HG03039 (cell line): Measurements from ENCODE around the gene PLAC8.
A peak's percentile ranks its signal among the peaks of the same experiment; 100 is the strongest.
"Not testable (repeated sequence)": the region's sequence is repeated elsewhere in the genome, so short reads cannot be mapped to it uniquely, and the experiment has no call there.

ENCODE experiments used
- ATAC-seq: cut with Tn5 transposase; IDR thresholded peaks from one replicate; pipeline ENCODE4 v1.9.1; 2021; ENCODE audit warnings: mild to moderate bottlenecking, moderate library complexity; ENCODE audit not compliant: unreplicated experiment

Gene PLAC8

DNA sequence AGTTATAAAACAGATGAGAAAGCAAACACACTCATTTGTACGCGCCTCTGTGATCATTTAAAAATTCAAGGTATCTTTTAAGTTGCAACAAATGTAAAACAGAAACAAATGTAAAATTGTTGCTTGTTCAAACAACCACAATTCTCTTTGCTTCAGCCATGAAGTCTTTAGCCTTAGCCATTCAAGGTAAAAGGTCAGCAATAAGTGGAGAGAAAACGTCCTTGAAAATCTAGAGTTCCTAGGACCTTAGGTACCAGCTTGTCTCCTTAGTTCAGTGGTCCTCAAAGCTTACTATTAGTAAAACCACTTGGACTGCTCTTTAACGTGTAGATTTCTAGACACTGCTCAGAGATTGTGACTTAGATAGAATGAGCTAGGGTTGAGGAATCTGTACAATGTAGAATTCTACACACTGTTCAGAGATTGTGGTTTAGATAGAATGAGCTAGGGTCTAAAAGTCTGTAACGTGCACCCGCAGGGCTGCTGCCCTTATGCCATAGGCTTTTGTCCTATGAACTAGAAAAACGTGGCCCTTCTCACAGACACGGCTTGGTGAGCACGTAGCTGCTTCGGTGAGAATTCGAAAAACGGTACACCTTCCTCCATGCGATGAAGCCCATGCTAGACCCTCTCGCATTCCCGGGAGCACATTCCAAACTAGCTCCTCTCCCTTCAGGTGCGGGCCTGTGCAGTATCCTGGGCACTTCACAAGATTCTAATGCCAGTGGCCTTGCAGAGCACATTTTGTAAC, 1.7 kb downstream of the PLAC8 start:
- no peak for ATAC-seq

DNA sequence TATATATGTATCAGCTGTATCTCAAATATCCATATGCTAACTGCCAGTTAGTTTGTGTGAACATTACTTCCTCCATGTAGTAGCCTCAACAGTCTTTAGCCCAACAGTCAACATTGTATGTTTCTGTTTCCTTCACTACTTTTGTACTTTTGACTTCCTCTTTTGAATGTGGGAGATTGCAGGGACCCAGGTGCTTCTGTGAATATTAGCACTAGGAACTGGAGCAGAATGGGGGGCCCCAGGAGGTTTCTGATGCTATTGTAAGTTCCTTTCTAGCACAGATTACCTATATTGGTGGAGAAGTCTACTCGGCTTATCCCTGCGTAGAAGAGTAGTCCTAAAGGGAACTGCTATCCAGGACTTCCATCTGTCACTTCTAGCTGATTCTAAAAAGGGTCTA, 2.3 kb downstream of the PLAC8 start:
- ATAC-seq = no peak

DNA sequence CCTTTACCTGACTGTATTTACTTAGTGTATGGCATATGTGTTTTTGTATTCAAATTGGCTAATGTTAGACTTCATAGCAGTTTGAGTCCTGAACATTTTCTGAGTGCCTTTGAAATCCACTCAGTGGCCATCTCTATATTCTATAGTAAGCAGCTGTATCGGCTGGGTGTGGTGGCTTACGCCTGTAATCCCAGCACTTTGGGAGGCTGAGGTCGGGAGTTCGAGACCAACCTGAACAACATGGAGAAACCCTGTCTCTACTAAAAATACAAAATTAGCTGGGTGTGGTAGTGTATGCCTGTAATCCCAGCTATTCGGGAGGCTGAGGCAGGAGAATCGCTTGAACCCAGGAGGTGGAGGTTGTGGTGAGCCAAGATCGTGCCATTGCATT, 2.8 kb downstream of the PLAC8 start:
- not testable (repeated sequence) for ATAC-seq

DNA sequence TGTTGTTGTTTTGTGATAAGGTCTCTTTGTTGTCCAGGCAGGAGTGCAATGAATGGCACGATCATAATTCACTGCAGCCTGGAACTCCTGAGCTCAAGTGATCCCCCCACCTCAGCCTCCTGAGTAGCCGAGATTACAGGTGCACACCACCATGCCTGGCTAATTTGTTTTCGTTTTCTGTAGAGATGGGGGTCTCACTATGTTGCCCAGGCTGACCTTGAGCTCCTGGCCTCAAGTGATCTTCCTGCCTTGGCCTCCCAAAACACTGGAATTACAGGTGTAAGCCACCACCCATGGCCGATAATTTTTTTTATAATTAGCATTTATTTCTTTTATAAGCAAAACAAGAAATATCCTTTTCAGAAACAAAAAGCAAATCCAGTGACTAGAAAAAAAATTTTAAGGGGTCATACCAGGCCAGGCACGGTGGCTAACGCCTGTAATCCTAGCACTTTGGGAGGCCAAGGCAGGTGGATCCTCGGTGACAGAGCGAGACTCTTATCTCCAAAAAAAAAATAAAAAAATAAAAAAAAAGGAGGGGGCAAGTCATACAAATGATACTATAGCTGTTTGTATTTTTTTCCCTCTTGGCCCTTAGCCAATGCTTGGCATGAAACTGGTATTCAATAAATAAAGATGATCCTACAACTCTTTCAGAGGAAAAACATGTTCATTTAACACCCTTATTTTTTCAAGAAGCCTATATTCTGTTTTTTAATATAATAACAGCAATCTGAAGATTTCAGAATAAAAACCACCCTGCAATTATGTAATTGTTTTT, 3.4 kb downstream of the PLAC8 start:
- ATAC-seq = no peak

DNA sequence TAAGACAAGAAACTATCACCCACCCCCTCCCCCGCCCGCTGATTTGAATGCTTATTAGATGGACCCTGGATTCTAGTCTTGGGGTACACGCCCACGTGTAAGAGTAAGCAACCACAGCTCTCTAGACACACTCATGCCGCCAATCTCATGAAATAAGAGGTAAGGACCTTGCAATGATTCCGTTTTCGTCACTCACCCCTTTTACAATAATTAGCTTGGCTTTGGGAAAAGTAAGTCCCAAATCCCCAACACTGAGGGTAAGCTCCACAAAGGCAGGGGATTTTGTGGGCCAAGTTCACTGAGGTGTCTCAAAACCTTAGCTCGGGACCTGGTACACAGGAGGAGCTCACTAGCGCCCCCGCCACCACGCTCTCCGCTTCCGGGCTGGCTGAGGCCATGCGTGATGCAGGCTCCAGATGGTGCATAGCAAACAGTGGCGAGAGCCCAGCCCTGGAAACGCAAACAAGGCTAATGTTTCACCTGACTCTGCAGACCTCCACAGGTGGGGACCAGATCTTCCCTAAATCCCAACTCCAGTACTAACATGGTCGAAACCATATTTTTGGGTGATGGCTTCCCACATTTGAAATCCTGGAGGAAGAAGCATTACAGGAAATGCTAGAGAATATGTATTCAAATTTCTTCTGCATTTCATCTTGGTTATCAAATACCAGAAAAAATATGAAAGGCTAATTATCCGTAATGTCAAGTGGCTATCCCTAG, 4.1 kb downstream of the PLAC8 start:
- ATAC-seq = peak; percentile 78

DNA sequence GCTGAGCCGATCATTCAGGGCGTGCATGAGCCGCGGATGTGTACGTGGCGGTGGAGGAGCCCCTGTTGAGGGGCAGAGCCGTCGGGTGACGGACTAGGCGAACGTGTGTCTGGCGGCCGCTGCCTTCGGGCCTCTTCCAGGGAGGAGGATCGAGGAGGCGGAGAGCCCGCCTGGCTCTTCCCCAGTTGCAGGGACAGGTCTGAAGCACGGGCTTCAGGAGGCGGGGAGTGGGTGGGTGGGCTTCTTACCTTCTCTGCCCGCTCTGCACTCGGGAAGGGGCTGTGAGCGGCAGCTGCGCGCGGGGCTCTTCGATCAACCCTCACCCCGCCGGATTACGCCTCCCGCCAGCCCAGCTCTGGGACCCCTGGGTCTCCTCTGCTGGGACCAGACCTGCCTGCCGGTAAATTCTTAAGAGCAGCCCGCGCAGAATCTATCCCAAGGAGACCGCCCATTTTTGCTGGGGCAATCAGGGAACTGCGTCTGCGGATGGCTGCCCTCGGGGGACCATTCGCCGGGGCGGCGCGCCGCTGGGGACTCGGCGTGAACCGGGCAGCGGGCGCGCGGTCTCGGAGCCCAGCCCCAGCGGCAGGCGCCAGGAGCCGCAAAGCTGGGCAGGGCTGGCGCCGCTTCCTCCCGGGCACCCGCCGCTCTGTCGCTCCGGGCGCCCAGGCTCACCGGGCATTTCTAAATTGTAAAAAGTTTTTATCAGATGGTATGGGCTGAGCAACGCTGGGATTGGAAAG, 4.9 kb downstream of the PLAC8 start:
- ATAC-seq = peak; percentile 29

DNA sequence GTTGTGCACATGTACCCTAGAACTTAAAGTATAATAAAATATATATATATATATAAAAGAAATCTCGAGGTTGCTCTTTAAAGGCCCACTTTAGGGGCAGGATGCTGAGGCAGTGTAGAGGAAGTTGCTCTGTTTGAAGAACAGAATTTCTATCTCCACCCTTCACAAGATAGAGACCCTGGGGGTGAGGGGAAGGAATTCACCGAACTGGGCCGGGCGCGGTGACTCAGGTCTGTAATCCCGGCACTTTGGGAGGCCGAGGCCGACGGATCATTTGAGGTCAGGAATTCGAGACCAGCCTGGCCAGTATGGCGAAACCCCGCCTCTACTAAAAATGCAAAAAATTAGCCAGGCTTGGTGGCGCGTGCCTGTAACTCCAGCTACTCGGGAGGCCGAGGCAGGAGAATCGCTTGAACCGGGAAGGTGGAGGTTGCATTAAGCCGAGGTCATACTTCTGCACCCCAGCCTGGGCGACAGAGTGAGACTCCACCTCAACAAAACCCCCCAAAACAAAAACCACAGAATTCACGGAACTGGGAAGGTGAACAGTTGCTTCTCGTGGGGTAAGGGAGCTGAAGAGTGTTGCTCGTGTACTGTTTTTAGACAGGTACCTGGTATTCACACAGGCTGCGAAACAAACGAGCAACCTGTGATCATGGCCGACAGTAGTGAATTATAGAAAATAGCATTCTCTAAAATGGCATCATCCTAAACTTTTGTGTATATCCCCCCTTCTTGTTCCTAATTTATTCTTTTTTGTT, 6.2 kb downstream of the PLAC8 start:
- no peak for ATAC-seq

DNA sequence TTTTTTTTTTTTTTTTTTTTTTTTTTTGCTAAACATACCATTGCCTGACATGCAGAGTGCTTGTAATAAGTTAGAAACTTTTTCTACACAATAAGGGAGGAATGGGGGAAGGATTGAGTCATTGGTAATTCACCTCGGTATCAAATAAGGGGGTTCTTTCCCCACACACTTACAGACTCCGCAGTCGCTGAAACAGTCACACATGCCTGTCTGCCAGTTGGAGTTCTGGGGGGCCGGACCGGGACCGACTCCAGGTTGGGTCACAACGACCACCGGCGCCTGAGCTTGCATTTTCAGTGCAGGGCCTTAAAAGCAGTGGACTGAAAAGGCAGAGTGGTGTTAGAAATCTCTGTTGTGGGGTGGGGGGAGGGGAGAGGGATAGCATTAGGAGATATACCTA, 6.9 kb downstream of the PLAC8 start:
- no peak for ATAC-seq

DNA sequence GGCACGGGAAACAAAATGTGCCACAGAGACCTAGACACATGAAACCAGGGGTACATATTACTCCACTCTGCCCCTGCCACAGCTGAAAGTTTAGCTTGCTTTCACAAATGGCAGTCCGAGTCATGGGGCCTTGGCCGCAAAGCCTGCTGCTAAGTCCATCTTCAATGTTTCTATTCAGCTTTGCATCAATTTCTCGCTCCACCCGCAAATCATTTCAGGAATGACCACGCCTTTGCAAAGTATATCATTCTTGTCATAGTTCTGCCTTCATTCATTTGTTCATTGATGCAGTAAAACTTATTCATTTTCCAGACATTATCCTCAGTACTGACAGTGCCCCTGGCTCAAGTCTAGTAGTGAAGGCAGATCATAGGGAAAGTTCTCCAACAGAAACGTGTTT, 9.5 kb downstream of the PLAC8 start:
- no peak for ATAC-seq

DNA sequence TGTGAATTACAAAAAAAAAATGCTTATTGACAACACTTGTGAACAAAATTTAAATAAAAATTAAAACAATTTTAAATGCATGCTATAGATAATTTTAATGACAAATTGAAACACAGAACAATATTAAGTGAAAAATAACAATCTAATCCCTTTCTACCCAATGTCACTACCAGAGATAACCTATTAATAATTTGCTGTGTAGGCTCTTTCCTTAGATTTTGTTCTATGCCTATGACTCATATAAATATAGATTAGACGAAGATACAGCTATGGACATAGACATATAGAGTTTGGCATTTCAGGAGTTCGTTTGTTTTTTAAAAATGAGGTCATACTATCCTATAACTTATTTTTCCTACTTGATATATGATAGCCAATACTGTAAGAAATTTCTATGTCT, 18.1 kb downstream of the PLAC8 start:
- no peak for ATAC-seq

DNA sequence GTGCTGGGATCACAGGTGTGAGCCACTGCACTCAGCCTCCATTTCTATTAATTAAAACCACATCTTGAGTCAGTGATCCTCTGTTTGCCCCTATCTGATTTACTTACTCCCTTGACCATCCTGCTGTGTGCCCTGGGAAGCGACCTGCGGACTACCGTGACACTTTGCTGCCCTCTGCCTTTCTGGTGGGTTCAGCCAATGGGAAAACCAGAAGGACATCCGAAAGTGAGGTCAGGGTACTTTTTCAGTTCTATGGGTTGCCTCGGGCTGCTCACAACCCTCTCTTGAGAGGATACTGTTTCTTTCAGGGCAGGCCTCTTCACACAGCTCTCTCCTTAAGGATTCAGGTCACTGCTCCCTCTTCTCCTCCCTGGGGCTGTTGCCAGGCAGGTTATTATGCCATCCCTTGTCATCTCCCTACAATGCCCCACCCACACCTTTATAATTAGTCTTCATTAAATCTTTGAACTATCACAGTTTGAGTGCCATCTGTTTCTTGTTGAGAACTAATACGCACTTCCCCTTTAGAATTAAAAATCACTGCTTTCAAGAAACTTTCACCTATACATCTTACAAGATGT, 21.4 kb downstream of the PLAC8 start:
- ATAC-seq = no peak

DNA sequence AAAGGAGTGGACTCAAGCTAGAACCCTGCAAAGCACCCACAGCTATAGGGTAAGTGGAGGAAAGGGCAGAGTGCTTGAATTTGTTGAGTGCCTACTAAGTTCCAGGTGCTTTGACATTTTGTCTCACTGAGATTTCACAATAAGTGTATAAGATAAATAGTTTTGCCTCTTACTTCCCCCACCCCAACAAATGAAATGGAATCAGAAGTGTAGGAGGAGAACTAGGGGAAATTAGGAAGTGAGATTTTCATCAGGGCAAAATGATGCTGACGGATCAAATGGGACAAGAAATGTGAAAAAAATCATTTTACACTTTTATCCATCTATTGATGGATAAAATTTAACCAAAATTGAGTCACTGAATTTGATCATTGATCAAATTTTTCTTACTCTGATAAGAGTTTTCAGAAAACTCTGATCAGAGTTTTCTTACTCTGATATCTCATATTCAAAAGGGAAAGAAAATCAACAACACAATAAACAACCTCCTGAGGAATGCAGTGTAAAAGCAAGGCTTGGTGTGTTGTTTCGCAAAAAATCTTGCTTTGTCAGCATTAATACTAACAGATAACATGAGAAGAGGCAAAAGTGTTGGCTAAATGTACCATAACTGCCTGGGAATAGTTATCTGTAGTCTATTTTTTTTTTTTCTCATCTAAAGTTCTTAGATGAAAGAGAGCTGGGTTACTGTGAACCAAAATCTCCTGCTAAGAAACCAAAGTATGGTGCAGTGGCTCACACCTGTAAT, 24.9 kb downstream of the PLAC8 start:
- ATAC-seq = no peak

DNA sequence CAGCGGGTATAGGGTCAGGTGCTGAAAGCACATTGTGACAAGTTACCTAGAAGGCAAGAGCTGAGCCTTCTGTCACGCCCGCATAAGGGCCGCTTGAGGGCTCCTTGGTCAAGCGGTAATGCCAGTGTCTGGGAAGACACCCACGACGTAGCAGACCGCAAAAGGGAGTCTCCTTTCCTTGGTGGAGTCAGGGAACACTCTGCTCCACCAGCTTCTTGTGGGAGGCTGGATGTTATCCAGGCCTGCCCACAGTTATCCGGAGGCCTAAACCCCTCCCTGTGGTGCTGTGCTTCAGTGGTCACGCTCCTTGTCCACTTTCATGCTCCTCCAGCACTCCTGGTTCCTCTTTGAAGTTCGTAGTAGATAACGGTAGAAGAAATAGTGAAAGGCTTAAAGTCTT, 29.6 kb downstream of the PLAC8 start:
- not testable (repeated sequence) for ATAC-seq

DNA sequence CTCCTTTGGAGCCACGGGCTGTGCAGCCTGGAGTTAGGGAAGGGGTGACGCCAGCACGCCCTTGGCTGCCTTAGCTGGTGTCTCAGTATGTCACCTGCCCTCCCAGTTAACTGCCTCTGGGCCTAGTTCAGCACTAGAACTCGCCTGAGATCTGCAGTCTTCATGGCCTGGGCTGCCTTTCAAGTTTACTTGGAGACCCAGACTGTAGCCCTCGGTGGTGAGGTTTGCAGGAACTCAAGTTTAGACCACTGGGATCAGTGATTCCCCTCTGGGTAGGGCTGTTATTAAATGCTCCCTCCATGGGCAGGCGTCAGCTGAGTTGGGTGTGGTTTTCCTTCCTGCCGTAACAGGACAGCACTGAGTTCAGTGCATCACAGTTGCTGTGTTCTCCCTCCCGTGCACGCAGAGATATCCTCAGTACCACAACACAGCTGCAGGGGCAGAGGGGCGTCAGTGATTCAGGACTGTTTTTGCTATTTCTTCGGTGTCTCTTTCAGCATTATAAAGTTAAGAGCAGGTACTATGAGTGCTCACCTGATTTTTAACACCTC, 30.5 kb downstream of the PLAC8 start:
- no peak for ATAC-seq

DNA sequence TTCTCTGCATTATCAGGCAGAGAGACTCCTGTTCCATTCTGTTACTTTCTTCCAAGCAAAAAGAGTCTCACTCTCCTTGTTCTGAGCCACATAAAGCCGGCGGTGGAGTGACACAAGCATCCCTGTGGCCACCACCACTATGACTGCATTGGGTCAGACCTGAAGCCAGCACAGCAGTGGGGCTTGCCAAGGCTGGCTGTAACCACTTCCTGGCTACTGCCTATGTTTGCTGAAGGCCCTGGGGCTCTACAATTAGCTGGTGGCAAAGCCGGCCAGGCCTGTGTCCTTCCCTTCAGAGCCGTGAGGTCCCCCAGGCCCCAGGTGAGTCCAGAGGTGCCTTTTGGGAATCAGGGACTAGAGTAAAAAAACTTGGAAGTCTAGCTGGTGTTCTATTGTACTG, 31.8 kb downstream of the PLAC8 start:
- no peak for ATAC-seq

DNA sequence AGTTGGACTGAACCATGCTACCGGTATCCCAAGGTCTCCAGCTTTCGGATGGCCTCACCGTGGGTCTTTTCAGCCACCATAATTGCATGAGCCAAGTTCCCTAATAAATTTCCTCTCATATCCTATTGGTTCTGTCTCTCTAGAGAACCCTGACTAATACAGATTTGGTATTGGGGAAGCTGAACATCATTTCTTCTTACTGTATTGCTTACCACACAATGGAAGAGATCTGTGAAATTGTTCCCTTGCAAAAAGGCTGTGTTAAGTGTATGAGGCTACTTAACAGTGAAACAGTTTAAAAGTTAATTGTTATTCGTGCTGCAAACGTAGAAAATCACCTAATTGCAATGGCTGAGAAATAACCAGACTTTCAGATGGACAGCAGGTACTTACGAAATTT, 34.0 kb downstream of the PLAC8 start:
- no peak for ATAC-seq

DNA sequence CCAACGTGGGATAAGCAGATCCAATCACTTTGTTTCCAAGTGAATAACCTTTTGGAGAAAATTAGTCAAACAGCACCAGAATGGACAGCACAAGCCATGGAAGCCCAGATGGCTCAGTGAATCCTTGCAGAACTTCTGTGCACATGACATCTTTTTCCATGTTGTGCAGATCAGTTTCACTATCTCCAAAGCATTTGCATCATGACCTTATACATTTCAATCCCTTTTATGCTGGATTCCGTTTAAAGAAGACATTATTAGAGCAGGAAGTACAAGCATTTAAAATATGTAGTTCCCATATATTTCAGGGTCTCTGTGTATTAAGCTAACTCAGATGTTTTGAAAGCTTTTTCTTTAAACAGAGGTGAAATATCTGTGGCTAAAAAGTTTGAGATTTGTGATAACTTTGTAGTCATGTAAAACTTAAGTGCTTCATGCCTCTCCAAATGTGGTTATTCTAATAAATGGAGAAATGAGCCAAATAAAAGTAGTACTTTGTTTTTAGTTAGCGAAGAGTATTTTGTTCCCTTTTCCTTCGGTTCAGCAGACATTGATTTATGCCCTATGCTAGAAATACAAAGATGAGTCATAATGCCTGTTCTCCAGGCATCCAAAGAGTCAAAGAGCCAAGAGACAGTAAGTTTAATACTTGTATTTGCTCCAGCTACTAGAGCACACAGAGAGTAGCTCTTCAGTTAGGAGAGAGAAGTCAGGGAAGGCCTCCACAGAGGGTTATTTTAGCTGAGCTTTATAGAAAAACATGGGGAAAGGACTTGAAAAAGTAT, 39.0 kb downstream of the PLAC8 start:
- no peak for ATAC-seq

DNA sequence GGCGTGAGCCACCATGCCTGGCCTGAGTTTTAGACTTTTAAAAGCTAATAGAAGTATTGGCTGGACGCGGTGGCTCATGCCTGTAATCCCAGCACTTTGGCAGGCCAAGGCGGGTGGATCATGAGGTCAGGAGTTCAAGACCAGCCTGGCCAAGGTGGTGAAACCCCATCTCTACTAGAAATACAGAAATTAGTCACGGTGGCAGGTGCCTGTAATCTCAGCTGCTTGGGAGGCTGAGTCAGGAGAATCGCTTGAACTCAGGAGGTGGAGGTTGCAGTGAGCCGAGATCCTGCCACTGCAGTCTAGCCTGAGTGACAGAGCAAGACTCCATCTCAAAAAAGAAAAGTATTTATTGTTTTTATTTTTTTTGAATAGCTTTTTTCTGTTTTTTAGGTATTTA, 39.7 kb downstream of the PLAC8 start:
- not testable (repeated sequence) for ATAC-seq
